HG03196 (cell line): Measurements from ENCODE around the gene IRAK3.
"Not testable (repeated sequence)": the region's sequence is repeated elsewhere in the genome, so short reads cannot be mapped to it uniquely, and the experiment has no call there.

ENCODE experiments used
- ATAC-seq: cut with Tn5 transposase; IDR thresholded peaks from one replicate; pipeline ENCODE4 v1.9.1; 2021; ENCODE audit not compliant: unreplicated experiment

Gene IRAK3

GRCh38 chr12:66169221-66170170 is 19.5 kb upstream of the IRAK3 start, which contains the start of gene TMBIM4:
Gene TMBIM4 (minus strand): TSS chr12:66169996. CDS start chr12:66169951, 45 bp downstream.
- peak; percentile 91 for ATAC-seq

- ATAC-seq: no peak
These were observed 18.4 kb upstream of the IRAK3 start for GRCh38 chr12:66170606-66171005.

GRCh38 chr12:66174391-66175325 is 14.4 kb upstream of the IRAK3 start:
- not testable (repeated sequence) for ATAC-seq

GRCh38 chr12:66176105-66176900 is 12.7 kb upstream of the IRAK3 start:
- no peak for ATAC-seq

GRCh38 chr12:66182956-66183355 is 6.1 kb upstream of the IRAK3 start:
- ATAC-seq: no peak

- ATAC-seq: not testable (repeated sequence)
These were observed 4.2 kb upstream of the IRAK3 start for GRCh38 chr12:66184822-66185221.

- ATAC-seq: no peak
These were observed 2.0 kb upstream of the IRAK3 start for GRCh38 chr12:66187036-66187435.

GRCh38 chr12:66187821-66188220 is 1.2 kb upstream of the IRAK3 start:
- ATAC-seq: no peak

GRCh38 chr12:66189486-66189843 is 451 bp downstream of the IRAK3 start:
- peak; percentile 5 for ATAC-seq

- no peak for ATAC-seq
These were observed 875 bp downstream of the IRAK3 start for GRCh38 chr12:66189889-66190288.

GRCh38 chr12:66190519-66191370 is 1.7 kb downstream of the IRAK3 start:
- ATAC-seq: no peak

- no peak for ATAC-seq
These were observed 2.6 kb downstream of the IRAK3 start for GRCh38 chr12:66191547-66192126.

- ATAC-seq: no peak
These were observed 5.1 kb downstream of the IRAK3 start for GRCh38 chr12:66194122-66194521.

- no peak for ATAC-seq
These were observed 6.2 kb downstream of the IRAK3 start for GRCh38 chr12:66195242-66195641.

- peak; percentile 76 for ATAC-seq
These were observed 7.8 kb downstream of the IRAK3 start for GRCh38 chr12:66196806-66197205.

- no peak for ATAC-seq
These were observed 8.5 kb downstream of the IRAK3 start for GRCh38 chr12:66197495-66197921.

GRCh38 chr12:66199141-66199540 is 10.1 kb downstream of the IRAK3 start:
- ATAC-seq: no peak

GRCh38 chr12:66199831-66200509 is 11.0 kb downstream of the IRAK3 start:
- ATAC-seq: no peak

GRCh38 chr12:66203820-66204219 is 14.8 kb downstream of the IRAK3 start:
- ATAC-seq: peak; percentile 56
